Measurements from ENCODE around the gene BEND6.
"Not testable (repeated sequence)": the region's sequence is repeated elsewhere in the genome, so short reads cannot be mapped to it uniquely, and the experiment has no call there.

The BEND6 gene

DNA sequence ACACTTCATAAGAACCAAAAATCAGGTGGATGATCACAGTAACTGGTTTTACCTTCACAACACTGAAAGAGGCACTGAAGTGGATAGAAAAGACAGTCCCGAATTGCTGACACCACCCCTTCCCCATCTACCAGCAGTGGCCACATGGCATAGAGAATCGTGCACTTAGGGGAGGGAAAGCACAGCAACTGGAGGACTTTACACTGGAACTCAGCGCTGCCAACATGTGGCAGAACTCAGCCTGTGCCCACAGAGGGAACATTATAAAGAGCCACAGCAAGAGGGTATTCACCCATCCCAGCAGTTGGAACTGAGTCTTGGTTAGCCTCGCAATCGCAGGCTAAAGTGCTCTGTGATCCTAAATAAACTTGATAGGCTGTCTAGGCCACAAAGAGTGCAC, 85.1 kb downstream of the BEND6 start:
- DNase-seq = peak; percentile 48

- not testable (repeated sequence) for DNase-seq
Measured at GRCh38 chr6:57044061-57044460, 89.2 kb downstream of the BEND6 start.

DNA sequence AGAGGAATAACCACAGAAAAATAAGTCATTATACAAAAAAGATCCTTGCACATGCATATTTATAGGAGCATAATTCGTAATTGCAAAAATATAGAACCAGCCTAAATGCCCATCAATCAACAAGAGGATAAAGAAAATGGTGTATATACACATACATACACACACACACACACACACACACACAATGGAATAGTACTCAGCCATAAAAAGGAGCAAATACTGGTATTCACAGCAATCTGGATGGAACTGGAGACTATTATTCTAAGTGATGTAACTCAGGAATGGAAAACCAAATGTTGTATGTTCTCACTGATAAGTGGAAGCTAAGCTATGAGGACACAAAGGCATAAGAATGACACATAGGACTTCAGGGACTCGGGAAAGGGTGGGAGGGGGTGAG, 89.7 kb downstream of the BEND6 start:
- DNase-seq = no peak

DNA sequence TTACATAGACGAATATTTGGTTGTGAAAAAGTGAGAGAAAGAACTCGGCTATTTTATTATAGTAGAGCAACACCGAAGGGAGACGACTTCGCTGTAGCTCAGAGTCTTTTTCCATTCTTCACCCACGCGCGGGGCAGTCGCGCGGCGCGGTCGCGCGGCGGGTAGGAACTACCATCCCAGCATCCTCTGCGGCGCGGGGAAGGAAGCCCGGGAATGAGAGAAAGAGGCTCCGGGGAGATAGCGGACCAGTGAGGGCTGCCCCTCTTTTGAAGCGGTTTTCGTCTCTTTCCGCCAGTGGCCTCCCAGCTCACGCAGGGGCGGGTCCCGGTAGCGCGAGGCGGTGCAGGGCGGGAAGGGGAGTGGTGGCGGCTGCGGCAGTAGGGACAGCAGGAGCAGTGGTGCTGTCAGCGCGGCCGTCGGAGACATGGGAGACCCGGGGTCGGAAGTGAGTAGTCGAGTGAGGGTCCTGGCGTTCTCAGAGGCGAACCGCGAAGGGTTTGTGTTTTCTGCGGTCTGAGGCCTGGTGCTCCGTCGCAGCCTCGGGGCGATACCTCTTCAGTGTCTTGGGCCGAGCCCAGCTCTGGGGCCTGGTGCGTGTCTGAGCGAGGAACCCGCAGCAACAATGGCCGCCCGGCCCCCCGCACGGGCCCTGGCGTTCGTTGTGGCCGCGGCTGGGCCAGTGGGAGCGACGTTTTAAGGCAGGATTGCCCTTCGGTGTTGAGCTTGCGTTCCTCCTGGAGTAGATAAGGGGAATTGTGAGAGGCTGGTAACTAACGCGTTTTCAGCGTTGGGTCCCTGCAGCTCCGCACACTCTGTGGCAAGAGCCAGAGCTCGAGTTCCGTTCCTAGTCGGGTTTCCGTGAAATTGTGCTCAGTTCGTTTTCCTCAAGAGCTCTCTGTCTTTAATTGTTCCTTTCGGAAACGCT, 91.7 kb downstream of the BEND6 start, which contains the start of gene KIAA1586:
Gene KIAA1586, plus strand, starts transcription at position 362 of the 925 bp plus-strand sequence. Its CDS starts 63 bp downstream, at position 425.
- DNase-seq = peak; percentile 91

GRCh38 chr6:57047257-57047585, 92.3 kb downstream of the BEND6 start:
- DNase-seq = not testable (repeated sequence)

DNA sequence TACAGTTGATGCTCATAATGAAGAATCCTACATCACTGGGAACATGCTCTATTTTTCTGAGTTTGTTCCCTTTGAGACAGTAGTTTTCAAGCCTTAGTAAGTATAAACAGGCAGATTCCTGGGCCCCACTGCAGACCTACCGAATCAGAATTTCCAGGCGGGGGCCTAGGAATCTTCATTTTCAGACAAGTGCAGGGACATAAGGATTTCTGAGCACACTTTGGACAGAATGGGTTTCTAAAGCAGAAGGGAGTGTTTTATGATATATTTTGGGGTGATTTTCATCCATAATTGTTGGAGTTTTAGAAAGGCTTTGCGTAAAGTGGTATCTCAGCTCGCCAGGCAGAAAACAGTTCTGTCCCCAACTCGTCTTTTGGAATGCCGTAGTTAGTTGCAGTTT, 93.0 kb downstream of the BEND6 start:
- DNase-seq = not testable (repeated sequence)

- DNase-seq = no peak
Measured at GRCh38 chr6:57048577-57048976, 93.7 kb downstream of the BEND6 start.

GRCh38 chr6:57063847-57064246, 108.9 kb downstream of the BEND6 start:
- DNase-seq = no peak

DNA sequence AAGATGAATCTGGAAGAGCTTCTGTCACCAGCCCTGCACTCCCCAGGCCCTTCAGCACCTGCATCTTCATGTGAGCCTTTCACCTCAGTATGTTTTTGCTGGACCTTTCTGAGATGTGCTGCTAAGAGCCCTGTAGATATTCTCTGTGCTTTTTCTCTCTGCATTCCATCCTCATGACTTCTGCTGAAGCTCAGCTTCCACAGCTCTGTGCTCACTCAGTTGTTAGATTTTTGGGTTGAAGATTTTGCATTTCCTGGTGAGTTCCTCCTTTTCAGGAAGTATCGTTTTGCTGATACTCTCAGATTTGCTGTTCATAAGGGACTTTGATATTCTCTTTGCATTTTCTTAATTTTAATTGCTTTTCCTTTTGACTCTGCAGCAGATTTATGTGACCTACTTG, 109.9 kb downstream of the BEND6 start:
- DNase-seq = no peak

DNA sequence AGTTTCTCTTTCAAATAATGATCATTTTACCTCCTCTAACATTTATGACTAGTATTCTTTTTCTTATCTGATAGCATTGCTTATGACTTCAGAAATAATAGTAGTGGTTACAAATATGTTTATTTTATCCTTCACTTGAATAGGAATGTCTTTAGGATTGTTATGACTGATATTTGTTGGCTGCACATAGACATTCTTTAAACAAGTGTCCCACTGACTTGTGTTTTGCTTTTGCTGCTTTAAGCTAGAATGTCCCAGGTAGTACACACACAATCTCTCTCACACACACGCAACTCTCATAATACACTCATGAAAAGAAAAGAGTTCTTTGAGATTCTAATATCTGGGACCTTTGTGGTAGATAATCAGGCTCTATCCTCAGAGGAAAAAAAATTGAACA, 113.2 kb downstream of the BEND6 start:
- DNase-seq = no peak

GRCh38 chr6:57069228-57069627, 114.3 kb downstream of the BEND6 start:
- DNase-seq = no peak

- DNase-seq = no peak
Measured at GRCh38 chr6:57069920-57070331, 115.0 kb downstream of the BEND6 start.

- no peak for DNase-seq
Measured at GRCh38 chr6:57072108-57072507, 117.2 kb downstream of the BEND6 start.

- DNase-seq = no peak
Measured at GRCh38 chr6:57074383-57074782, 119.5 kb downstream of the BEND6 start.

- no peak for DNase-seq
Measured at GRCh38 chr6:57075092-57075491, 120.2 kb downstream of the BEND6 start.
